ENCODE results near the gene THBS3.

DNA sequence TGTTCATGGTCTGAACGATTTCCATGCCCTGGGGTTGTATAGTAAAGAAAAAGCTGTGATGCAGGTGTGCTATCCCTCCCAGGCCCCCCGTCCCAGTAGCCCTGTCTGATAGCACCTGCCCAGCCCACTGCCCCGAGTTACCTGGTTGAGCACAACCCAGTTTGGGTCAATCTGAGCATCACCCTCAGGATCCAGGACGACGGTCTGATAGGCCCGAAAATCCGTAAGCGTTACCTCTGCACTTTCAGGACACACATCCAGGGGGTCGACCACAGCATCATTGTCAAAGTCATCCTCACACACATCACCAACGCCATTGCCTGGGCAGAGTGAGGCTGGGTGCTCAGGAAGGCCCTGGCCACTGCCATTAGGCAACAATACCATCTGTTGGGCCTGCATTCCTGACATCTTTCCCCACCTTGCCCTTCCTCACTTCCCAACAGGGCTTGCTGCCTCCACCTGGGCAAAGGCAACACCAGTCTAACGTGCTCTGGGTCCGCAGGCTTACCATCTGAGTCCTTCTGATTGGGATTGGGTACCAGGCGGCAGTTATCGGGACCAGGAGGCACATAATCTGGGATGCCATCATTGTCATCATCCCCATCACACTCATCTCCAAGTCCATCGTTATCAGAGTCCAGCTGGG is 9.7 kb downstream of the THBS3 start:
- TF ChIP-seq RAD21 (IDR thresholded peaks at IDR 0.05; ENCODE audit: low read depth) (no peak), USF1 (IDR thresholded peaks at IDR 0.05) (no peak), YY1 (IDR thresholded peaks at IDR 0.05; ENCODE audit: low read depth) (no peak), CEBPB (IDR thresholded peaks at IDR 0.05) (no peak), TEAD4 (IDR thresholded peaks at IDR 0.05) (no peak), FOXM1 (IDR thresholded peaks at IDR 0.05; ENCODE audit: borderline replicate concordance, low read depth) (no peak), TAF1 (IDR thresholded peaks at IDR 0.05; ENCODE audit: low read depth) (no peak), EGR1 (IDR thresholded peaks at IDR 0.05) (no peak), ZBTB7A (IDR thresholded peaks at IDR 0.05; ENCODE audit: low read depth) (no peak), REST (IDR thresholded peaks at IDR 0.05; ENCODE audit: low read depth) (no peak), TCF12 (IDR thresholded peaks at IDR 0.05; ENCODE audit: low read depth) (no peak), EP300 (IDR thresholded peaks at IDR 0.05; ENCODE audit: borderline replicate concordance) (no peak), CREB1 (IDR thresholded peaks at IDR 0.05; ENCODE audit: low read depth) (no peak)
- TF ChIP-seq, protein P1, sequence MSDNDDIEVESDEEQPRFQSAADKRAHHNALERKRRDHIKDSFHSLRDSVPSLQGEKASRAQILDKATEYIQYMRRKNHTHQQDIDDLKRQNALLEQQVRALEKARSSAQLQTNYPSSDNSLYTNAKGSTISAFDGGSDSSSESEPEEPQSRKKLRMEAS (IDR thresholded peaks at IDR 0.05), result no peak
